GM18498 (cell line): ENCODE data around the gene ARGLU1.

Source experiments
- ATAC-seq: cut with Tn5 transposase; IDR thresholded peaks from one replicate; pipeline ENCODE4 v1.9.1; 2021; ENCODE audit warnings: mild to moderate bottlenecking, moderate library complexity; ENCODE audit not compliant: unreplicated experiment

ARGLU1 gene

DNA sequence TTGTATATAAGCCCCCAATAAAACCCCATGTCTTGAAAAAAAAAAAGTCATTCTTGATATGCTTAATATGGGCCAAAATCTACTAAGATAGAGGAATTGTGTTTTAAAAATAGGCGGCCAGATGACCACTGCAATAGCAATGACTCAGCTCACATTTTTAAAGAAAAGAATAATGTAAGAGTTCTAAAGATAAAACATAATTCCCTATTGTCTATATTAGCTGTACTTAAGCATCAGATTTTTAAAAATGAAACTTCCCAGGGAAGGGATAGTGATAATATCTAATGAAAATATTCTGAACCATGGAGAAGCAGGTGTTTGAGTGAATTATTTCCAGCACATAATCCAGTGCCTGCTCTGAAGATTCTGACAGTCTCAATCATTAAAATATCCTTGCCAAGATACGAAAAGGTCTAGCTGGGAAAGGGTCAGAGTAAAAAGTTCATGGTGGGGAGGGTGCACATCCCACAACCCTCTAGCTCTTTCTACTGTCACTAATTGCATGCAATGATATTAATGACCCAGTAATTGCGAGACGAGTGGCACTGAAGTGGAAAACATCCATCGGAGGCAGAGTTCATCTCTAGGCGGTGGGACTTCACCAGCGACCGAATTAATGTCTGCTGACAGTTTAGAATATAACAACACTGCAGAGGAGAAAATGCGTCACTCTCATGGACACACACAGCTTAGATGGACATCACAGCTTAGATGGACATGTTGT, 64.0 kb downstream of the ARGLU1 start:
- no peak for ATAC-seq

GRCh38 chr13:106503272-106503671, 64.7 kb downstream of the ARGLU1 start:
- no peak for ATAC-seq

- ATAC-seq = no peak
Measured at GRCh38 chr13:106500445-106500844, 67.5 kb downstream of the ARGLU1 start.

DNA sequence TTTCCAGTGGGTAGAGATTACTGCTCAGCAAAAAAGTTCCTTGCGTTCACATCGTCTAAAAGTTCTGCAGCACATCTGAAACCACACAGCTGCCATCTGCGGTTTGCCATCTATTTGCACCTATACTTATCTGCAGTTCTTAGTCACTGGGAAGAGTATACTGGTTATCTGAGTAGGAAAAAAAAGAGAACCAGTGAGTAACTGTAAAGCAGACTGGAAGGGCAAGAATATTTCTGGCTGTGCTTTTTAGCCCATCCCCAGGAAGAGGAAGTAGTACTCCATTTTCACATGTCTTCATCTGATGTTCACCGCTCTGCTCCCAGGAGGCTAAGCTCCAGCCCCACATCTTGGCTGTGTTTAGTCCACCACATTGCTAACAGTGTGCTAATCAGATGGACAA, 68.0 kb downstream of the ARGLU1 start:
- ATAC-seq = peak; percentile 75

GRCh38 chr13:106499113-106499512, 68.8 kb downstream of the ARGLU1 start:
- no peak for ATAC-seq

- ATAC-seq = no peak
Measured at GRCh38 chr13:106498571-106498970, 69.4 kb downstream of the ARGLU1 start.

GRCh38 chr13:106498158-106498557, 69.8 kb downstream of the ARGLU1 start:
- ATAC-seq = no peak

GRCh38 chr13:106497079-106497478, 70.9 kb downstream of the ARGLU1 start:
- ATAC-seq = no peak

DNA sequence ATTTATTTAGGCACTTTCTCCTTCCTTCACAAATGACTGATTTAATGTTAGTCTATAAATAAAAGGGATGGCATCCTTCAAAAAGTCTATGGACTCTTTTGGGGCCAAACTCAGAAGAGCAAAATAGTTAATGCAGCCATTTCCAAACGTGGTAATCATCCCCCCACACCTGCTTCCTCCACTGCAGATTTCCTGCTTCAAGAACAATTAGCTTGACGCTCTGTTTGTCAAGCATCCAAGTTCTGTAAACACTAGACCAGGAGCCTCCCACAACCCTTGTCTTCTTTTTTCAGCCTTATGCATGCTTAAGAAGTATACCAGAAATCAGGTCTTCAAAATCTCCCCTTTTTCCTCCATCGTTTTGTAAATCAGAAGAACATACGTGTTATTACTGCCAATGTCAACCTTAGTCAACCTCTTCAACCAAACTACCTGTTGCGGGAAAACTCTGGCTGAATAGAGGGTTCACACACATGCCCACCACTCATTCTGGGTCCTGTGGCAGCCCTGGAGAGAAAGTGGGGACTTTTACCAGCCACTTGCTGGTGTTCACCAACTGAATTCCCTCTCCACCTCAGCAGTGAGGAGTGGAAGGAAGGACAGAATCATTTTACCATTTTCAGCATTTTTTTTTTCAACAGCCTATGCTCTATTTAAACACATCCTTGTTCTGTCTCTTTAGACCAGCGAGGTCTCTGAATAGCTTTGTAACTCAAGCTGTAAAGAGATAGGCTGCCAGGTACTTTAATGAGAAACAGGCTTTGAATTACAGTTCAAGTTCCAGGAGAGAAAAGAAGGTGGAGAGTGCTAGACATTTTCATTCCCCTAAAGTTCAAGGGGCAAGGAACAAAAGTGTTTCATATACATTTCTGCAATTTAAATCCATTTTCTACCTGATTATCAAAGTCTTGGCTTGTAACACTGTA, 71.6 kb downstream of the ARGLU1 start:
- no peak for ATAC-seq

GRCh38 chr13:106494936-106495335, 73.0 kb downstream of the ARGLU1 start:
- no peak for ATAC-seq

DNA sequence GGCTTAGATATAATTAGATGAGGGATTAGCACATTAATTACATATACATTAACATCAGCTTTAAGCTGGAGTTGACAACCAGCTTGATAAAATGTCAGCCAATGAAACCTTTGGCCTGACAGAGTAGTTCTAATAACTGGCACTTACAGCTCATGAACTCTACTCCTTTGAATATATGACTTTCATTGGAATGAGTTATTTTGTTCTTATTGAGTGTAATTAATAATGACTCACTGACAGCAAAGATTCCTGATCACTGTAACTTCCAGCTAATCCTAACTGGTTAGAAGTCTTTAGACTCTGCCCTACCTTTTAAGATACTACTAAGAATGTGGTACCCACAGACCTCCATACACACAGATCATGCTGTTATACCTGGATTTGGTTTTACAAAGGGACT, 73.4 kb downstream of the ARGLU1 start:
- no peak for ATAC-seq

DNA sequence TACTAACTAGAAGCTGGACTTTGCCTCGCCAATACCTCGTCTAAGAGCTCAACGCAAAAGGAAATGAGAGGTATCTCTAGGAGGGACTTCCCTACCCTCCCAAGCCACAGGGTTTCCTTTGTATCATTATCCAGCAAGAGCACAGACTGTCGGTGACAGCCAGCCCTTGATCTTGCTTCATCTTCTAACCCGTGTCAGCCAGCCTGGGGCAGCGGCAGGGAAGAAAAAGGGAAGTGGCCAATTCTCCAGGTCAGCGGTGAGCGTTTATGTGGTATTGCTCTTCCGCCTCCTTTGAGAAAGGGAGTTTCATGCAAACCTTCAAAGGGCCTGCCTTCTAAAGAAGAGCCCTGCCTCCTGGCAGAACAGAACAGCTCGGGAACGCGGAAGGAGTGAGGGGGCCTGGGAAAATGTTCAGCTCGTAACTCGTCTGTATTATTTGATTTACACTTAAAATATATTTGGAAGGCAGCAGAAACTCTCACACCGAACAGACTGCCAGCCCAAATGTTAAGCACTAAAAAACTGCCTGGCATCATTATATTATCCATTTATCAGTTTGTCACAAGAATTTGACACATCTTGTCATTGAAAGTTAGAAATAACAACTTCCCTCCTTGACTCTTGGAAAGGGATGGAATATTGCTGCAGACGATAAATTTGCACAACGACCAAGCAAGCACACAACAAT, 74.3 kb downstream of the ARGLU1 start:
- ATAC-seq = peak; percentile 81

GRCh38 chr13:106492588-106493475, 75.1 kb downstream of the ARGLU1 start:
- no peak for ATAC-seq

GRCh38 chr13:106491928-106492587, 75.9 kb downstream of the ARGLU1 start:
- no peak for ATAC-seq
